ENCODE measurements around the gene TCP10L.

DNA sequence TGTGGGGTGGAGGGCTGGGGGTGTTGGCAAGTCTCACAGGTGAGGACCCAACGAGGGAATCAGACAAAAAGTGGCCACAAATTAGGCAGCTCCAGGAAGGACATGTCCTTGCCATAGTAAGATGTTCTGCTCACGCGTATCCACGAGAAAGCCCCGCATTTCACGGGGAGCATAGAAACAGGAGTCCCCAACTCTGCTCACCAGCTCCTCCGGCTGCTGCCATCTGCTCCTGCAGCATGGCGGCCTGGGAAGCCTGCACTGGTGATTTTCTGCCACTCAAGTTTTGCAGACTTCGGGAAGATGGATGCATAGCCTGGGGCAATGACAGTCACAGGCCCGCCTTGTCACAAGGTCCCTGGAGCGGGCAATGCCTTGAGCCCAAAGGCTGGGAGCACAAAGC is 9.3 kb downstream of the TCP10L start:
- TF ChIP-seq, protein P1, sequence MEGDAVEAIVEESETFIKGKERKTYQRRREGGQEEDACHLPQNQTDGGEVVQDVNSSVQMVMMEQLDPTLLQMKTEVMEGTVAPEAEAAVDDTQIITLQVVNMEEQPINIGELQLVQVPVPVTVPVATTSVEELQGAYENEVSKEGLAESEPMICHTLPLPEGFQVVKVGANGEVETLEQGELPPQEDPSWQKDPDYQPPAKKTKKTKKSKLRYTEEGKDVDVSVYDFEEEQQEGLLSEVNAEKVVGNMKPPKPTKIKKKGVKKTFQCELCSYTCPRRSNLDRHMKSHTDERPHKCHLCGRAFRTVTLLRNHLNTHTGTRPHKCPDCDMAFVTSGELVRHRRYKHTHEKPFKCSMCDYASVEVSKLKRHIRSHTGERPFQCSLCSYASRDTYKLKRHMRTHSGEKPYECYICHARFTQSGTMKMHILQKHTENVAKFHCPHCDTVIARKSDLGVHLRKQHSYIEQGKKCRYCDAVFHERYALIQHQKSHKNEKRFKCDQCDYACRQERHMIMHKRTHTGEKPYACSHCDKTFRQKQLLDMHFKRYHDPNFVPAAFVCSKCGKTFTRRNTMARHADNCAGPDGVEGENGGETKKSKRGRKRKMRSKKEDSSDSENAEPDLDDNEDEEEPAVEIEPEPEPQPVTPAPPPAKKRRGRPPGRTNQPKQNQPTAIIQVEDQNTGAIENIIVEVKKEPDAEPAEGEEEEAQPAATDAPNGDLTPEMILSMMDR (IDR thresholded peaks at IDR 0.05) = no peak
- no peak for TF ChIP-seq POLR2AphosphoS5 (IDR thresholded peaks at IDR 0.05)
- no peak for TF ChIP-seq POLR2A (IDR thresholded peaks at IDR 0.05)

Measured in transverse colon (tissue), 4 donors.